ENCODE results near the gene IRGM. TPM values are rescaled to one million over a fixed set of nuclear protein-coding genes. Genes with fewer than 3 reads are reported as not detected.
"Not testable (repeated sequence)": the region's sequence is repeated elsewhere in the genome, so short reads cannot be mapped to it uniquely, and the experiment has no call there.

IRGM gene
- total RNA-seq, 1 experiment from 2014 or later = not detected

GRCh38 chr5:150836064-150836463 is 10.3 kb upstream of the IRGM start:
- Mint-ChIP-seq H3K4me1 (ENCODE audit: low read depth, unreplicated experiment) (no peaks in the 10 kb centered on the region), H3K27me3 (ENCODE audit: unreplicated experiment) (peaks cover 39% of the 10 kb centered on the region), H3K36me3 (ENCODE audit: insufficient read depth, unreplicated experiment) (no peaks in the 10 kb centered on the region), H3K27ac (ENCODE audit: unreplicated experiment) (no peak overlapping the region), H3K9me3 (ENCODE audit: low read depth, unreplicated experiment) (peaks cover 11% of the 10 kb centered on the region), H3K4me3 (ENCODE audit: low read depth, unreplicated experiment) (no peak overlapping the region)
- BruUV-seq (replicated peaks) = no TSS peak
- TF ChIP-seq CTCF (IDR thresholded peaks at IDR 0.05; ENCODE audit: unreplicated experiment) = no peak
- no peak for DNase-seq
- intact Hi-C loops (cut with micrococcal nuclease; ENCODE audit: unreplicated experiment) = no loop called here
- CTCF ChIA-PET = no interaction called here

GRCh38 chr5:150836703-150837102 is 9.6 kb upstream of the IRGM start:
- no TSS peak for BruUV-seq (replicated peaks)
- no peak for DNase-seq
- H3K27ac Mint-ChIP-seq (ENCODE audit: unreplicated experiment) = no peak overlapping the region
- CTCF ChIA-PET = no interaction called here
- H3K4me3 Mint-ChIP-seq (ENCODE audit: low read depth, unreplicated experiment) = no peak overlapping the region
- H3K9me3 Mint-ChIP-seq (ENCODE audit: low read depth, unreplicated experiment) = peaks cover 10% of the 10 kb centered on the region
- H3K27me3 Mint-ChIP-seq (ENCODE audit: unreplicated experiment) = peaks cover 45% of the 10 kb centered on the region
- intact Hi-C loops (cut with micrococcal nuclease; ENCODE audit: unreplicated experiment) = no loop called here
- H3K36me3 Mint-ChIP-seq (ENCODE audit: insufficient read depth, unreplicated experiment) = no peaks in the 10 kb centered on the region
- no peak for TF ChIP-seq CTCF (IDR thresholded peaks at IDR 0.05; ENCODE audit: unreplicated experiment)
- H3K4me1 Mint-ChIP-seq (ENCODE audit: low read depth, unreplicated experiment) = no peaks in the 10 kb centered on the region

DNA sequence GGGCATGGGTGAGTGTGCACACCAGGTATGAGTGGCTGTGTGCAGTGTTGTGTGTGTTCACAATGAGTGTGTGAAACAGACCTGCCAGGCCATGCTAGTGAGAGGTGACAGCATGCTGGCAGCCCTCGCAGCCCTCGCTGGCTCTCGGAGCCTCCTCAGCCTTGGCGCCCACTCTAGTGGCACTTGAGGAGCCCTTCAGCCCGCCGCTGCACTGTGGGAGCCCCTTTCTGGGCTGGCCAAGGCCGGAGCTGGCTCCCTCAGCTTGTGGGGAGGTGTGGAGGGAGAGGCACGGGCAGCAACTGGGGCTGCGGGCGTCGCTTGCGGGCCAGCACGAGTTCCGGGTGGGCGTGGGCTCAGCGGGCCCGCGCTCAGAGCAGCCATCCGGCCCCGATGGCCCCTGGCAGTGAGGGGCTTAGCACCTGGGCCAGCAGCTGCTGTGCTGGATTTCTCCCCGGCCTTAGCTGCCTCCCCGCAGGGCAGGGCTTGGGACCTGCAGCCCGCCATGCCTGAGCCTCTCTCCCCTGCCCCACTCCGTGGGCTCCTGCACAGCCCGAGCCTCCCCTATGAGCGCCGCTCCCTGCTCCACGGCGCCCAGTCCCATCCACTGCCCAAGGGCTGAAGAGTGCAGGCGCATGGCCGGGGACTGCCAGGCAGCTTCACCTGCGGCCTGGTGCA is 999 bp upstream of the IRGM start:
- H3K4me3 Mint-ChIP-seq (ENCODE audit: low read depth, unreplicated experiment); H3K27ac Mint-ChIP-seq (ENCODE audit: unreplicated experiment); DNase-seq; H3K4me1 Mint-ChIP-seq (ENCODE audit: low read depth, unreplicated experiment); H3K36me3 Mint-ChIP-seq (ENCODE audit: insufficient read depth, unreplicated experiment); BruUV-seq (replicated peaks); H3K9me3 Mint-ChIP-seq (ENCODE audit: low read depth, unreplicated experiment): not testable (repeated sequence)
- intact Hi-C loops (cut with micrococcal nuclease; ENCODE audit: unreplicated experiment) = loop anchor here (5.0 kb wide), 1 partner anchor 188 kb away; no protein-coding TSS in a partner anchor
- H3K27me3 Mint-ChIP-seq (ENCODE audit: unreplicated experiment) = peaks cover 66% of the 10 kb centered on the region
- CTCF ChIA-PET = interaction anchor here (3.3 kb wide), 1 partner anchor 44 kb away, joined by 28 read pairs; no protein-coding TSS in a partner anchor

DNA sequence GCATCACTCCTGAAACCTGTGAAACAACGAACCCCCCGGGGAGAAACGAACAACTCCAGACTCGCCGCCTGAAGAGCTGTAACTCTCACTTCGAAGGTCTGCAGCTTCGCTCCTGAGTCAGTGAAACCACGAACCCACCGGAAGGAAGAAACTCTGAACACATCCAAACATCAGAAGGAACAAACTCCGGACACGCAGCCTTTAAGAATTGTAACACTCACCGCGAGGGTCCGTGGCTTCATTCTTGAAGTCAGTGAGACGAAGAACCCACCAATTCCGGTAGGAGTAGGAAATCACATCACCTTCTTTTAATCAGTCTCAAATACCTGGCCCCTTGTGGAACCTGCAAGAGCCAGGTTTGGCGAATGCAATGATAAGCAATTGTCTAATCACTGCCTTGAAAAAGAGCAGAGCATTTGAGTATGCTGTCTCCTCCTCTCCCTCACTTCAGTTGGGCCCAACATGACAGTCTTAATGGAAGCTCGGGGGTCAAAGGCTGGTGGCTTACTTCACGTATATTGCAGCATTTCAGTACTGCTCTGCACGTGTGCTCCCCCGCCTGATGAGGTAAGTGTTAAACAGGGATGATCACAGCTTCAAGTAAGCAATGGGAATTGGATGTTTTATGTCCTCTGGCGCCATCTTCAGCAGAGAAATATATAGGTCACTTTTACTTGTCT is 473 bp downstream of the IRGM start:
- no TSS peak for BruUV-seq (replicated peaks)
- CTCF ChIA-PET = interaction anchor here (0.6 to 3.3 kb wide), 3 partner anchors 46 to 146 kb away, joined by 3 to 28 read pairs (median 4); partner anchors contain the start of gene RBM22
- DNase-seq = peak; percentile 53
- H3K27ac Mint-ChIP-seq (ENCODE audit: unreplicated experiment) = no peak overlapping the region
- no peak overlapping the region for H3K4me3 Mint-ChIP-seq (ENCODE audit: low read depth, unreplicated experiment)
- TF ChIP-seq CTCF (IDR thresholded peaks at IDR 0.05; ENCODE audit: unreplicated experiment) = peak; percentile 50
- no peaks in the 10 kb centered on the region for H3K4me1 Mint-ChIP-seq (ENCODE audit: low read depth, unreplicated experiment)
- peaks cover 4% of the 10 kb centered on the region for H3K9me3 Mint-ChIP-seq (ENCODE audit: low read depth, unreplicated experiment)
- intact Hi-C loops (cut with micrococcal nuclease; ENCODE audit: unreplicated experiment) = loop anchor here (1.0 to 5.0 kb wide), 4 partner anchors 45 to 285 kb away; partner anchors contain the start of gene RBM22
- H3K27me3 Mint-ChIP-seq (ENCODE audit: unreplicated experiment) = peaks cover 66% of the 10 kb centered on the region
- no peaks in the 10 kb centered on the region for H3K36me3 Mint-ChIP-seq (ENCODE audit: insufficient read depth, unreplicated experiment)
